Thymus (tissue), 11 donors: ENCODE data around the gene PARP6. TPM values are rescaled to one million over a fixed set of nuclear protein-coding genes. Genes with fewer than 3 reads are reported as not detected.
"Not testable (repeated sequence)": the region's sequence is repeated elsewhere in the genome, so short reads cannot be mapped to it uniquely, and the experiment has no call there.

Source experiments
- DNase-seq, 9 donors: peaks; one replicate each; pipeline ENCODE4 v3.0.0-alpha.2; 2013; ENCODE audit warnings: low spot score in 9 of 9, low read depth in 6 of 9, missing footprints in 1 of 9
- H3K27ac ChIP-seq, 2 donors: one replicate each; pipeline ENCODE4 v1.5.1; 2013; ENCODE audit warnings: control low read depth in 1 of 2, low read depth in 1 of 2, low read length in 1 of 2, mild to moderate bottlenecking in 1 of 2, moderate library complexity in 1 of 2
- H3K27me3 ChIP-seq, 2 donors: one replicate each; pipeline ENCODE4 v1.5.1; 2013; ENCODE audit warnings: low read length in 1 of 2; ENCODE audit not compliant: control insufficient read depth in 2 of 2, insufficient read depth in 1 of 2
- H3K36me3 ChIP-seq, 2 donors: one replicate each; pipeline ENCODE4 v1.5.1; 2013; ENCODE audit warnings: low read length in 1 of 2, mild to moderate bottlenecking in 1 of 2, moderate library complexity in 1 of 2; ENCODE audit not compliant: control insufficient read depth in 2 of 2, insufficient read depth in 2 of 2
- H3K4me1 ChIP-seq, 2 donors: one replicate each; pipeline ENCODE4 v1.5.1; 2013; ENCODE audit warnings: low read length in 2 of 2; ENCODE audit not compliant: control insufficient read depth in 2 of 2, insufficient read depth in 2 of 2
- H3K4me3 ChIP-seq, 2 donors: one replicate each; pipeline ENCODE4 v1.5.1; 2013; ENCODE audit warnings: low read length in 2 of 2, control low read depth in 1 of 2, mild to moderate bottlenecking in 1 of 2
- H3K9me3 ChIP-seq, 2 donors: one replicate each; pipeline ENCODE4 v1.5.1; 2013; ENCODE audit warnings: low read length in 1 of 2, mild to moderate bottlenecking in 1 of 2; ENCODE audit not compliant: control insufficient read depth in 2 of 2, insufficient read depth in 1 of 2
- WGBS: extraction: QIAGEN DNeasy Blood & Tissue Kit; methylation state at CpG from one replicate; pipeline ENCODE4 v1.1.7; 2013; 5-methylcytosine and 5-hydroxymethylcytosine counted together
- polyA plus RNA-seq: library from polyadenylated mRNA; stranded (reverse); fragments of 200-250 nt; gene quantifications from one replicate; pipeline ENCODE4 v1.2.3, GENCODE V29; 2013
- total RNA-seq: library from RNA; stranded (reverse); fragments of 120-200 nt; gene quantifications from one replicate; pipeline ENCODE4 v1.2.4, GENCODE V29; 2013
- donor health status: healthy.

PARP6 gene
- total and polyA plus RNA-seq, 2 donors, result 40.5 to 125 TPM

- whole genome bisulfite sequencing, result 79% methylated on average over 3 of the region's 3 CpGs
- Histone ChIP-seq H3K4me3 (no peak overlapping the region), H3K4me1 (no peaks in the 10 kb centered on the region), H3K27me3 (no peaks in the 10 kb centered on the region), H3K36me3 (no peaks in the 10 kb centered on the region), H3K9me3 (no peaks in the 10 kb centered on the region), H3K27ac (no peak overlapping the region)
- DNase-seq, result no peak
Measured at GRCh38 chr15:72285402-72285801, 13.0 kb upstream of the PARP6 start.

- Histone ChIP-seq H3K4me1 (no peaks in the 10 kb centered on the region), H3K9me3 (no peaks in the 10 kb centered on the region), H3K27me3 (no peaks in the 10 kb centered on the region), H3K27ac (no peak overlapping the region), H3K36me3 (no peaks in the 10 kb centered on the region), H3K4me3 (no peak overlapping the region)
- no peak for DNase-seq
- WGBS, result 92% methylated on average over 1 of the region's 1 CpG
Measured at GRCh38 chr15:72284781-72285180, 12.4 kb upstream of the PARP6 start.

- Histone ChIP-seq H3K4me3 (no peak overlapping the region), H3K9me3 (no peaks in the 10 kb centered on the region), H3K4me1 (no peaks in the 10 kb centered on the region), H3K27ac (no peak overlapping the region), H3K36me3 (no peaks in the 10 kb centered on the region), H3K27me3 (no peaks in the 10 kb centered on the region)
- DNase-seq, result no peak
- 96% methylated on average over 3 of the region's 3 CpGs for WGBS
Measured at GRCh38 chr15:72281713-72282112, 9.4 kb upstream of the PARP6 start.

GRCh38 chr15:72280751-72281150 lies 8.4 kb upstream of the PARP6 start:
- no peaks in the 10 kb centered on the region for H3K36me3 ChIP-seq
- DNase-seq, result no peak
- 90% methylated on average over 2 of the region's 2 CpGs for WGBS

GRCh38 chr15:72278737-72279136 lies 6.4 kb upstream of the PARP6 start:
- Histone ChIP-seq H3K4me3 (no peak overlapping the region), H3K9me3 (no peaks in the 10 kb centered on the region)
- 98% methylated on average over 1 of the region's 1 CpG for WGBS

More at GRCh38 chr15:72280751-72281150, 8.4 kb upstream of the PARP6 start:
- Histone ChIP-seq H3K4me3 (no peak overlapping the region), H3K27ac (no peak overlapping the region), H3K4me1 (no peaks in the 10 kb centered on the region), H3K27me3 (no peaks in the 10 kb centered on the region), H3K9me3 (no peaks in the 10 kb centered on the region)

GRCh38 chr15:72276326-72276700 lies 4.0 kb upstream of the PARP6 start:
- H3K9me3 ChIP-seq, result no peaks in the 10 kb centered on the region
- H3K4me3 ChIP-seq, result no peak overlapping the region
- no peaks in the 10 kb centered on the region for H3K27me3 ChIP-seq
- no peaks in the 10 kb centered on the region for H3K36me3 ChIP-seq
- DNase-seq, result no peak
- H3K27ac ChIP-seq, result no peak overlapping the region
- H3K4me1 ChIP-seq, result peaks cover 11 to 14% of the 10 kb centered on the region in 2 donors

More at GRCh38 chr15:72278737-72279136, 6.4 kb upstream of the PARP6 start:
- Histone ChIP-seq H3K27ac (no peak overlapping the region), H3K27me3 (no peaks in the 10 kb centered on the region), H3K36me3 (no peaks in the 10 kb centered on the region), H3K4me1 (no peaks in the 10 kb centered on the region)
- DNase-seq, result no peak

- DNase-seq, H3K27ac ChIP-seq, H3K36me3 ChIP-seq, H3K9me3 ChIP-seq, H3K4me3 ChIP-seq, H3K27me3 ChIP-seq: not testable (repeated sequence)
- H3K4me1 ChIP-seq, result peaks cover 11 to 19% of the 10 kb centered on the region in 2 donors
Measured at GRCh38 chr15:72275635-72276325, 3.4 kb upstream of the PARP6 start.

GRCh38 chr15:72272997-72273352 lies 621 bp upstream of the PARP6 start:
- Histone ChIP-seq H3K36me3 (peaks cover 0 to 4% of the 10 kb centered on the region in 2 donors), H3K4me3 (peak overlapping the region; percentile 34 to 86), H3K4me1 (peaks cover 11 to 21% of the 10 kb centered on the region in 2 donors), H3K9me3 (no peaks in the 10 kb centered on the region), H3K27me3 (no peaks in the 10 kb centered on the region), H3K27ac (peak overlapping the region in 1 of 2 donors; percentile 67)
- DNase-seq, result no peak
- WGBS, result 63% methylated on average over 10 of the region's 10 CpGs

GRCh38 chr15:72271895-72272212 lies 500 bp downstream of the PARP6 start:
- Histone ChIP-seq H3K4me1 (peaks cover 11 to 21% of the 10 kb centered on the region in 2 donors), H3K9me3 (no peaks in the 10 kb centered on the region), H3K27me3 (no peaks in the 10 kb centered on the region), H3K36me3 (peaks cover 6 to 10% of the 10 kb centered on the region in 2 donors), H3K27ac (peak overlapping the region; percentile 73 to 94), H3K4me3 (peak overlapping the region; percentile 77 to 86)
- peak in 3 of 9 donors; percentile 2 to 14 (median 13) for DNase-seq
- 5% methylated on average over 13 of the region's 13 CpGs for WGBS
